Uterus (tissue), 4 donors: ENCODE data around the gene STAT1. TPM values are rescaled to one million over a fixed set of nuclear protein-coding genes. Genes with fewer than 3 reads are reported as not detected.
A peak's percentile ranks its signal among the peaks of the same experiment; 100 is the strongest.
"Not testable (repeated sequence)": the region's sequence is repeated elsewhere in the genome, so short reads cannot be mapped to it uniquely, and the experiment has no call there.

Experiments
- DNase-seq, 2 donors: peaks; one replicate each; pipeline ENCODE4 v3.0.0-alpha.2; 2019 to 2020
- H3K27ac ChIP-seq, 2 donors: fragments of 200-600 bp; sonication (generic); 1 replicate in 1 of 2; 2 replicates in 1 of 2; pipeline ENCODE4 v1.5.1; 2016 to 2018
- H3K27me3 ChIP-seq, 2 donors: fragments of 200-600 bp; sonication (generic); one replicate each; pipeline ENCODE4 v1.5.1; 2018 to 2019; ENCODE audit warnings: control low read depth in 1 of 2
- H3K36me3 ChIP-seq, 2 donors: fragments of 200-600 bp; sonication (generic); one replicate each; pipeline ENCODE4 v1.5.1; 2019; ENCODE audit warnings: control low read depth in 1 of 2
- H3K4me1 ChIP-seq, 2 donors: fragments of 200-600 bp; sonication (generic); one replicate each; pipeline ENCODE4 v1.5.1; 2018 to 2019; ENCODE audit warnings: control low read depth in 1 of 2
- H3K4me3 ChIP-seq, 2 donors: fragments of 200-600 bp; sonication (generic); 1 replicate in 1 of 2; 2 replicates in 1 of 2; pipeline ENCODE4 v1.5.1; 2018 to 2019; ENCODE audit warnings: mild to moderate bottlenecking in 1 of 2
- H3K9me3 ChIP-seq, 2 donors: fragments of 200-600 bp; sonication (generic); one replicate each; pipeline ENCODE4 v1.5.1; 2019; ENCODE audit warnings: control low read depth in 1 of 2
- CTCF ChIP-seq, 4 experiments: fragments of 200-600 bp in 2 of 4; fragments of 450-650 bp in 2 of 4; sonication (generic) in 2 of 4; IDR thresholded peaks; one replicate each; pipeline ENCODE4 v1.5.1; 2016 to 2019; ENCODE audit warnings: antibody characterized with exemption in 4 of 4, mild to moderate bottlenecking in 2 of 4, moderate library complexity in 1 of 4
- POLR2A ChIP-seq, 2 donors: fragments of 450-650 bp; IDR thresholded peaks; one replicate each; pipeline ENCODE4 v1.6.1; 2016; ENCODE audit warnings: antibody characterized with exemption in 2 of 2, mild to moderate bottlenecking in 1 of 2, moderate library complexity in 1 of 2
- intact Hi-C: fragments of 100-400 bp; cut with DNase I; formaldehyde crosslinking; loops from one replicate; pipeline ENCODE4 v1.15.1; 2023; ENCODE audit warnings: low total_unique reads
- total RNA-seq, 4 donors: library from RNA; depleted of rRNA in 3 of 4; stranded (reverse); fragments of >200 nt in 3 of 4; gene quantifications; one replicate each; pipeline versions ENCODE4 v1.1.0 to v1.2.4, GENCODE V29; 2014 to 2023
- donor health status: DM: yes; HTN: yes; CAD: no.

Gene STAT1
- total RNA-seq, 4 donors from 2014 or later = 20.7 to 83.0 (median 56.1) TPM

GRCh38 chr2:190996338-190996946 lies 17.5 kb downstream of the STAT1 start:
- Histone ChIP-seq H3K4me3 (no peak overlapping the region), H3K9me3 (no peaks in the 10 kb centered on the region), H3K4me1 (no peaks in the 10 kb centered on the region), H3K27ac (no peak overlapping the region), H3K27me3 (no peaks in the 10 kb centered on the region), H3K36me3 (no peaks in the 10 kb centered on the region)
- no peak for DNase-seq
- intact Hi-C loops = no loop called here
- TF ChIP-seq POLR2A (IDR thresholded peaks at IDR 0.05) (no peak), CTCF (IDR thresholded peaks at IDR 0.05) (peak in 3 of 4 experiments; percentile 19 to 43 (median 33))

- H3K27me3 ChIP-seq, H3K36me3 ChIP-seq, DNase-seq, H3K27ac ChIP-seq, H3K4me3 ChIP-seq, H3K4me1 ChIP-seq, intact Hi-C loops, H3K9me3 ChIP-seq: not testable (repeated sequence)
These were observed 18.7 kb downstream of the STAT1 start for GRCh38 chr2:190995315-190995714.

GRCh38 chr2:190994148-190994547 lies 19.8 kb downstream of the STAT1 start:
- H3K4me1 ChIP-seq = no peaks in the 10 kb centered on the region
- intact Hi-C loops = no loop called here
- H3K27ac ChIP-seq = no peak overlapping the region
- no peaks in the 10 kb centered on the region for H3K36me3 ChIP-seq
- no peak overlapping the region for H3K4me3 ChIP-seq
- no peaks in the 10 kb centered on the region for H3K27me3 ChIP-seq
- no peak for TF ChIP-seq POLR2A (IDR thresholded peaks at IDR 0.05)
- no peak for TF ChIP-seq CTCF (IDR thresholded peaks at IDR 0.05)
- no peak for DNase-seq
- H3K9me3 ChIP-seq = no peaks in the 10 kb centered on the region

GRCh38 chr2:190993292-190993643 lies 20.7 kb downstream of the STAT1 start:
- Histone ChIP-seq H3K4me1 (no peaks in the 10 kb centered on the region), H3K9me3 (no peaks in the 10 kb centered on the region), H3K36me3 (no peaks in the 10 kb centered on the region), H3K27ac (no peak overlapping the region), H3K27me3 (no peaks in the 10 kb centered on the region), H3K4me3 (no peak overlapping the region)
- no peak for DNase-seq
- intact Hi-C loops = no loop called here
- TF ChIP-seq CTCF (IDR thresholded peaks at IDR 0.05) (no peak), POLR2A (IDR thresholded peaks at IDR 0.05) (no peak)

GRCh38 chr2:190990132-190990531 lies 23.8 kb downstream of the STAT1 start:
- Histone ChIP-seq H3K27me3 (no peaks in the 10 kb centered on the region), H3K9me3 (no peaks in the 10 kb centered on the region), H3K27ac (no peak overlapping the region), H3K4me3 (no peak overlapping the region), H3K4me1 (no peaks in the 10 kb centered on the region), H3K36me3 (no peaks in the 10 kb centered on the region)
- DNase-seq = no peak
- intact Hi-C loops = no loop called here
- TF ChIP-seq CTCF (IDR thresholded peaks at IDR 0.05) (no peak), POLR2A (IDR thresholded peaks at IDR 0.05) (no peak)

GRCh38 chr2:190988910-190989309 lies 25.1 kb downstream of the STAT1 start:
- TF ChIP-seq CTCF (IDR thresholded peaks at IDR 0.05) = no peak
- H3K27ac ChIP-seq = no peak overlapping the region
- no peak for DNase-seq
- H3K9me3 ChIP-seq = no peaks in the 10 kb centered on the region
- H3K27me3 ChIP-seq = no peaks in the 10 kb centered on the region
- intact Hi-C loops = no loop called here
- H3K36me3 ChIP-seq = no peaks in the 10 kb centered on the region
- H3K4me1 ChIP-seq = no peaks in the 10 kb centered on the region
- no peak overlapping the region for H3K4me3 ChIP-seq
